HepG2 (cell line): Measurements from ENCODE around the gene ZNF627. TPM values are rescaled to one million over a fixed set of nuclear protein-coding genes. Genes with fewer than 3 reads are reported as not detected.

Source experiments
- ATAC-seq: fragments of 200-7000 bp; cut with Tn5 transposase; 3 replicates; pipeline ENCODE4 v1.9.1; 2020; ENCODE audit warnings: mild to moderate bottlenecking, moderate library complexity
- BruUV-seq: library from RNA; stranded (reverse); fragments of 400-500 nt; replicated peaks from 2 replicates; lab custom pipeline; 2021; lab: Mats Ljungman, UMichigan
- CTCF ChIA-PET: fragments of 300-600 bp; formaldehyde crosslinking; extraction: SDS; loops from one replicate; lab custom pipeline; 2021; ENCODE audit warnings: low total read pairs, inconsistent platforms, low intra/inter-chr PET ratio; lab: Yijun Ruan, JAX
- POLR2A ChIA-PET: fragments of 350-600 bp; sonication (Branson Sonifier 250); formaldehyde crosslinking; loops from one replicate; lab custom pipeline; 2020; ENCODE audit warnings: antibody characterized with exemption, inconsistent platforms; lab: Yijun Ruan, JAX
- DNase-seq: peaks from one replicate; pipeline ENCODE4 v3.0.0-alpha.2; 2015; ENCODE audit warnings: low spot score
- FAIRE-seq: peaks from 3 replicates; lab custom pipeline; 2011; peaks lifted over from hg19 to GRCh38; lab: Jason Lieb, UNC
- H2AFZ ChIP-seq: one replicate; pipeline ENCODE4 v1.6.1; 2011; ENCODE audit warnings: low read length, inconsistent platforms
- H3K27ac ChIP-seq: fragments of 300-600 bp; 3 replicates; pipeline ENCODE4 v1.8.0; 2011; ENCODE audit warnings: mixed run types, mild to moderate bottlenecking, mixed read lengths, low read length, inconsistent platforms; ENCODE audit not compliant: insufficient read depth; ENCODE audit errors: extremely low read length
- H3K27me3 ChIP-seq, 2 experiments: fragments of 200-600 bp in 1 of 2; 2 replicates in 1 of 2; 3 replicates in 1 of 2; pipeline versions ENCODE4 v1.6.0 to v1.8.0; 2011; ENCODE audit warnings: low read length in 2 of 2, mild to moderate bottlenecking in 2 of 2, moderate library complexity in 2 of 2, inconsistent platforms in 1 of 2; ENCODE audit not compliant: insufficient read depth in 2 of 2, control insufficient read depth in 1 of 2
- H3K36me3 ChIP-seq, 2 experiments: fragments of 200-600 bp in 1 of 2; replicated peaks in 1 of 2; 2 replicates in 1 of 2; 3 replicates in 1 of 2; pipeline versions ENCODE4 v1.5.1 to v1.8.0; 2011; ENCODE audit warnings: low read length in 2 of 2, inconsistent platforms in 1 of 2; ENCODE audit not compliant: insufficient read depth in 2 of 2, control insufficient read depth in 1 of 2
- H3K4me1 ChIP-seq: 2 replicates; pipeline ENCODE4 v1.5.1; 2012; ENCODE audit warnings: low read length, inconsistent platforms; ENCODE audit not compliant: insufficient read depth
- H3K4me2 ChIP-seq: 2 replicates; pipeline ENCODE4 v1.6.0; 2011; ENCODE audit warnings: low read depth, low read length, inconsistent platforms
- H3K4me3 ChIP-seq, 3 experiments: fragments of 200-600 bp in 1 of 3; sonication (generic), shearing (Covaris generic) in 1 of 3; replicated peaks in 1 of 3; 2 replicates each; pipeline ENCODE4 v1.5.1; 2011 to 2016; ENCODE audit warnings: low read length in 3 of 3, inconsistent platforms in 2 of 3, low read depth in 2 of 3, mild to moderate bottlenecking in 2 of 3, control low read depth in 1 of 3, mixed read lengths in 1 of 3; ENCODE audit not compliant: insufficient read depth in 1 of 3
- H3K79me2 ChIP-seq: one replicate; pipeline ENCODE4 v1.6.1; 2011; ENCODE audit warnings: low read length, inconsistent platforms; ENCODE audit not compliant: insufficient read depth
- H3K9ac ChIP-seq: 2 replicates; pipeline ENCODE4 v1.6.0; 2011; ENCODE audit warnings: mild to moderate bottlenecking, low read depth, low read length, inconsistent platforms; ENCODE audit not compliant: insufficient read depth
- H3K9me3 ChIP-seq: 2 replicates; pipeline ENCODE4 v1.5.1; 2012; ENCODE audit warnings: mild to moderate bottlenecking, low read length
- H4K20me1 ChIP-seq: 2 replicates; pipeline ENCODE4 v1.6.0; 2011; ENCODE audit warnings: inconsistent platforms, mild to moderate bottlenecking, low read length, moderate library complexity; ENCODE audit not compliant: insufficient read depth
- BHLHE40 ChIP-seq: IDR thresholded peaks from 2 replicates; pipeline ENCODE4 v1.6.1; 2011; ENCODE audit warnings: low read length, improper control_type of control experiment
- CREM ChIP-seq, 2 experiments: sonication (generic) in 1 of 2; formaldehyde crosslinking in 1 of 2; IDR thresholded peaks; 2 replicates each; pipeline versions ENCODE4 v1.4.0 to v1.6.1; 2016 to 2020; ENCODE audit warnings: antibody characterized with exemption in 1 of 2, mild to moderate bottlenecking in 1 of 2, missing genetic modification reagents in 1 of 2
- HNRNPL ChIP-seq: fragments of 200-400 bp; formaldehyde crosslinking; IDR thresholded peaks from 2 replicates; pipeline ENCODE4 v1.6.1; 2017; ENCODE audit warnings: mild to moderate bottlenecking, low read depth, low read length
- HOXA7 ChIP-seq: sonication (generic); formaldehyde crosslinking; IDR thresholded peaks from 2 replicates; pipeline ENCODE4 v1.8.1; 2022; ENCODE audit warnings: mild to moderate bottlenecking, missing genetic modification reagents, moderate library complexity
- MED13 ChIP-seq: sonication (generic); formaldehyde crosslinking; IDR thresholded peaks from 2 replicates; pipeline ENCODE4 v1.5.0; 2020; ENCODE audit warnings: missing genetic modification reagents
- MYC ChIP-seq: sonication (generic); formaldehyde crosslinking; IDR thresholded peaks from 2 replicates; pipeline ENCODE4 v1.9.0; 2021; ENCODE audit warnings: missing genetic modification reagents, borderline replicate concordance
- ZFAT ChIP-seq: sonication (generic); formaldehyde crosslinking; conservative IDR thresholded peaks from 2 replicates; pipeline ENCODE4 v1.8.1; 2023; ENCODE audit warnings: missing genetic modification reagents, inconsistent platforms
- ZNF761 ChIP-seq: sonication (generic); formaldehyde crosslinking; conservative IDR thresholded peaks from 2 replicates; pipeline ENCODE4 v1.4.0; 2020; ENCODE audit warnings: mild to moderate bottlenecking, missing genetic modification reagents
- ZSCAN31 ChIP-seq: sonication (generic); formaldehyde crosslinking; IDR thresholded peaks from 2 replicates; pipeline ENCODE4 v1.5.0; 2020; ENCODE audit warnings: low read depth, mild to moderate bottlenecking, missing genetic modification reagents
- WGBS: methylation state at CpG from one replicate; pipeline ENCODE4 v1.1.6; 2017; ENCODE audit warnings: low lambda C conversion rate; 5-methylcytosine and 5-hydroxymethylcytosine counted together
- in situ Hi-C: cut with HindIII; loops from 2 replicates; pipeline ENCODE4 v1.10.0; 2017; ENCODE audit warnings: low pct_unique_long_range_greater_than_20kb; ENCODE audit not compliant: extremely low pct_ligation_motif_present
- intact Hi-C: fragments of 100-400 bp; cut with micrococcal nuclease; formaldehyde crosslinking; loops from one replicate; pipeline ENCODE4 v1.10.0; 2022; ENCODE audit not compliant: unreplicated experiment
- polyA plus RNA-seq, 8 experiments: library from polyadenylated mRNA; depleted of rRNA in 3 of 8; stranded (reverse) in 7 of 8; unstranded in 1 of 8; fragments of >200 nt; fragmentation: Illumina TruSeq in 4 of 8; extraction: Trizol in 4 of 8; gene quantifications; 2 replicates each; pipeline versions ENCODE4 v1.2.1 to v1.2.3, GENCODE V29; 2011 to 2016; ENCODE audit warnings: low read depth in 4 of 8, missing spikeins in 1 of 8, mixed read lengths in 1 of 8; ENCODE audit not compliant: insufficient read depth in 1 of 8
- total RNA-seq, 5 experiments: library from RNA; depleted of rRNA; stranded (reverse); fragments of >200 nt; fragmentation: Illumina TruSeq; extraction: Trizol; gene quantifications; 2 replicates each; pipeline ENCODE4 v1.2.3, GENCODE V29; 2016; ENCODE audit warnings: low read depth in 1 of 5
- TF ChIP-seq, protein P1 (sequence below): sonication (generic); formaldehyde crosslinking; conservative IDR thresholded peaks from 2 replicates; pipeline ENCODE4 v1.8.0; 2022; ENCODE audit warnings: mild to moderate bottlenecking, moderate library complexity, missing genetic modification reagents
- TF ChIP-seq, protein P2 (sequence below): sonication (generic); formaldehyde crosslinking; IDR thresholded peaks from 2 replicates; pipeline ENCODE4 v1.4.0; 2020; ENCODE audit warnings: missing genetic modification reagents, borderline replicate concordance
- TF ChIP-seq, protein P3 (sequence below): sonication (generic); formaldehyde crosslinking; IDR thresholded peaks from 2 replicates; pipeline ENCODE4 v1.4.0; 2020; ENCODE audit warnings: mild to moderate bottlenecking, low read depth, missing genetic modification reagents
- TF ChIP-seq, protein P4 (sequence below): IDR thresholded peaks from 2 replicates; pipeline ENCODE4 v1.6.1; 2016; ENCODE audit warnings: low read depth, missing genetic modification reagents, missing compliant biosample characterization
- TF ChIP-seq, protein P5 (sequence below): sonication (generic); formaldehyde crosslinking; IDR thresholded peaks from 2 replicates; pipeline ENCODE4 v1.4.0; 2020; ENCODE audit warnings: mild to moderate bottlenecking, missing genetic modification reagents
- TF ChIP-seq, protein P6 (sequence below): sonication (generic); formaldehyde crosslinking; IDR thresholded peaks from 2 replicates; pipeline ENCODE4 v1.8.1; 2023; ENCODE audit warnings: mild to moderate bottlenecking, missing genetic modification reagents, borderline replicate concordance

The ZNF627 gene
- total and polyA plus RNA-seq, 2 of the 13 experiments (the other 11 are each of a cell fraction or from before 2014, with no cell fraction given), result 4.2 to 12.7 TPM

DNA sequence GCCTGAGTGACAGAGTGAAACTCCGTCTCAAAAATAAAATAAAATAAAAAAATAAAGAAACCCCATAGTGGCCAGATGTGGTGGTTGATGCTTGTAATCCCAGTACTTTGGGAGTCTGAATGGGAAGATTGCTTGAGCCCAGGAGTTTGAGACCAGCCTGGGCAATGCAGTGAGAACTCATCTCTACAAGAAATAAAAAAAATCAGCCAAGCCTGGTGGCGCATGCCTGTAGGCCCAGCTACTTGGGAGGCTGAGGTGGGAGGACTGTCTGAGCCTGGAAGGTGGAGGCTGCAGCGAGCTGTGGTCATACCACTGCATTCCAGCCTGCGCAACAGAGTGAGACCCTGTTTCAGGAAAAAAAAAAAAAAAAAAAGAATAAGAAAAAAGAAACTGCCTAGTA is 53.8 kb downstream of the ZNF627 start:
- WGBS, result 97% methylated on average over 4 of the region's 4 CpGs
- TF ChIP-seq ZNF761 (no peak), ZSCAN31 (CRISPR knock-in tag) (no peak), MED13 (CRISPR knock-in tag) (no peak), MYC (CRISPR knock-in tag) (no peak), CREM (IDR thresholded peaks at IDR 0.05) (no peak), CREM (CRISPR knock-in tag; IDR thresholded peaks at IDR 0.05) (no peak), ZFAT (CRISPR knock-in tag) (no peak), BHLHE40 (no peak), HOXA7 (CRISPR knock-in tag) (no peak), HNRNPL (no peak)
- TF ChIP-seq, protein P1, sequence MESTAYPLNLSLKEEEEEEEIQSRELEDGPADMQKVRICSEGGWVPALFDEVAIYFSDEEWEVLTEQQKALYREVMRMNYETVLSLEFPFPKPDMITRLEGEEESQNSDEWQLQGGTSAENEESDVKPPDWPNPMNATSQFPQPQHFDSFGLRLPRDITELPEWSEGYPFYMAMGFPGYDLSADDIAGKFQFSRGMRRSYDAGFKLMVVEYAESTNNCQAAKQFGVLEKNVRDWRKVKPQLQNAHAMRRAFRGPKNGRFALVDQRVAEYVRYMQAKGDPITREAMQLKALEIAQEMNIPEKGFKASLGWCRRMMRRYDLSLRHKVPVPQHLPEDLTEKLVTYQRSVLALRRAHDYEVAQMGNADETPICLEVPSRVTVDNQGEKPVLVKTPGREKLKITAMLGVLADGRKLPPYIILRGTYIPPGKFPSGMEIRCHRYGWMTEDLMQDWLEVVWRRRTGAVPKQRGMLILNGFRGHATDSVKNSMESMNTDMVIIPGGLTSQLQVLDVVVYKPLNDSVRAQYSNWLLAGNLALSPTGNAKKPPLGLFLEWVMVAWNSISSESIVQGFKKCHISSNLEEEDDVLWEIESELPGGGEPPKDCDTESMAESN (CRISPR knock-in tag), result no peak
- TF ChIP-seq, protein P2, sequence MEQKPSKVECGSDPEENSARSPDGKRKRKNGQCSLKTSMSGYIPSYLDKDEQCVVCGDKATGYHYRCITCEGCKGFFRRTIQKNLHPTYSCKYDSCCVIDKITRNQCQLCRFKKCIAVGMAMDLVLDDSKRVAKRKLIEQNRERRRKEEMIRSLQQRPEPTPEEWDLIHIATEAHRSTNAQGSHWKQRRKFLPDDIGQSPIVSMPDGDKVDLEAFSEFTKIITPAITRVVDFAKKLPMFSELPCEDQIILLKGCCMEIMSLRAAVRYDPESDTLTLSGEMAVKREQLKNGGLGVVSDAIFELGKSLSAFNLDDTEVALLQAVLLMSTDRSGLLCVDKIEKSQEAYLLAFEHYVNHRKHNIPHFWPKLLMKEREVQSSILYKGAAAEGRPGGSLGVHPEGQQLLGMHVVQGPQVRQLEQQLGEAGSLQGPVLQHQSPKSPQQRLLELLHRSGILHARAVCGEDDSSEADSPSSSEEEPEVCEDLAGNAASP (CRISPR knock-in tag), result no peak
- TF ChIP-seq, protein P3, sequence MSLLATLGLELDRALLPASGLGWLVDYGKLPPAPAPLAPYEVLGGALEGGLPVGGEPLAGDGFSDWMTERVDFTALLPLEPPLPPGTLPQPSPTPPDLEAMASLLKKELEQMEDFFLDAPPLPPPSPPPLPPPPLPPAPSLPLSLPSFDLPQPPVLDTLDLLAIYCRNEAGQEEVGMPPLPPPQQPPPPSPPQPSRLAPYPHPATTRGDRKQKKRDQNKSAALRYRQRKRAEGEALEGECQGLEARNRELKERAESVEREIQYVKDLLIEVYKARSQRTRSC, result no peak
- TF ChIP-seq, protein P4, sequence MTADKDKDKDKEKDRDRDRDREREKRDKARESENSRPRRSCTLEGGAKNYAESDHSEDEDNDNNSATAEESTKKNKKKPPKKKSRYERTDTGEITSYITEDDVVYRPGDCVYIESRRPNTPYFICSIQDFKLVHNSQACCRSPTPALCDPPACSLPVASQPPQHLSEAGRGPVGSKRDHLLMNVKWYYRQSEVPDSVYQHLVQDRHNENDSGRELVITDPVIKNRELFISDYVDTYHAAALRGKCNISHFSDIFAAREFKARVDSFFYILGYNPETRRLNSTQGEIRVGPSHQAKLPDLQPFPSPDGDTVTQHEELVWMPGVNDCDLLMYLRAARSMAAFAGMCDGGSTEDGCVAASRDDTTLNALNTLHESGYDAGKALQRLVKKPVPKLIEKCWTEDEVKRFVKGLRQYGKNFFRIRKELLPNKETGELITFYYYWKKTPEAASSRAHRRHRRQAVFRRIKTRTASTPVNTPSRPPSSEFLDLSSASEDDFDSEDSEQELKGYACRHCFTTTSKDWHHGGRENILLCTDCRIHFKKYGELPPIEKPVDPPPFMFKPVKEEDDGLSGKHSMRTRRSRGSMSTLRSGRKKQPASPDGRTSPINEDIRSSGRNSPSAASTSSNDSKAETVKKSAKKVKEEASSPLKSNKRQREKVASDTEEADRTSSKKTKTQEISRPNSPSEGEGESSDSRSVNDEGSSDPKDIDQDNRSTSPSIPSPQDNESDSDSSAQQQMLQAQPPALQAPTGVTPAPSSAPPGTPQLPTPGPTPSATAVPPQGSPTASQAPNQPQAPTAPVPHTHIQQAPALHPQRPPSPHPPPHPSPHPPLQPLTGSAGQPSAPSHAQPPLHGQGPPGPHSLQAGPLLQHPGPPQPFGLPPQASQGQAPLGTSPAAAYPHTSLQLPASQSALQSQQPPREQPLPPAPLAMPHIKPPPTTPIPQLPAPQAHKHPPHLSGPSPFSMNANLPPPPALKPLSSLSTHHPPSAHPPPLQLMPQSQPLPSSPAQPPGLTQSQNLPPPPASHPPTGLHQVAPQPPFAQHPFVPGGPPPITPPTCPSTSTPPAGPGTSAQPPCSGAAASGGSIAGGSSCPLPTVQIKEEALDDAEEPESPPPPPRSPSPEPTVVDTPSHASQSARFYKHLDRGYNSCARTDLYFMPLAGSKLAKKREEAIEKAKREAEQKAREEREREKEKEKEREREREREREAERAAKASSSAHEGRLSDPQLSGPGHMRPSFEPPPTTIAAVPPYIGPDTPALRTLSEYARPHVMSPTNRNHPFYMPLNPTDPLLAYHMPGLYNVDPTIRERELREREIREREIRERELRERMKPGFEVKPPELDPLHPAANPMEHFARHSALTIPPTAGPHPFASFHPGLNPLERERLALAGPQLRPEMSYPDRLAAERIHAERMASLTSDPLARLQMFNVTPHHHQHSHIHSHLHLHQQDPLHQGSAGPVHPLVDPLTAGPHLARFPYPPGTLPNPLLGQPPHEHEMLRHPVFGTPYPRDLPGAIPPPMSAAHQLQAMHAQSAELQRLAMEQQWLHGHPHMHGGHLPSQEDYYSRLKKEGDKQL (CRISPR knock-in tag), result no peak
- TF ChIP-seq, protein P5, sequence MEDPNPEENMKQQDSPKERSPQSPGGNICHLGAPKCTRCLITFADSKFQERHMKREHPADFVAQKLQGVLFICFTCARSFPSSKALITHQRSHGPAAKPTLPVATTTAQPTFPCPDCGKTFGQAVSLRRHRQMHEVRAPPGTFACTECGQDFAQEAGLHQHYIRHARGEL, result no peak
- TF ChIP-seq, protein P6, sequence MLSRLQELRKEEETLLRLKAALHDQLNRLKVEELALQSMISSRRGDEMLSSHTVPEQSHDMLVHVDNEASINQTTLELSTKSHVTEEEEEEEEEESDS (CRISPR knock-in tag), result no peak

More for the DNA sequence above, 53.8 kb downstream of the ZNF627 start:
- no peak overlapping the region for H3K4me2 ChIP-seq
- ATAC-seq (no peak), DNase-seq (no peak), FAIRE-seq (no peak)
- H3K27ac ChIP-seq, result no peak overlapping the region
- no peak overlapping the region for H3K4me3 ChIP-seq
- in situ Hi-C loops, result no loop called here
- BruUV-seq, result no TSS peak
- no peaks in the 10 kb centered on the region for H3K79me2 ChIP-seq
- CTCF ChIA-PET, result no interaction called here
- no peaks in the 10 kb centered on the region for H4K20me1 ChIP-seq
- no peak overlapping the region for H3K9ac ChIP-seq
- POLR2A ChIA-PET, result no interaction called here
- no peaks in the 10 kb centered on the region for H3K9me3 ChIP-seq
- no peaks in the 10 kb centered on the region for H3K27me3 ChIP-seq
- H3K36me3 ChIP-seq, result peaks cover 2 to 11% of the 10 kb centered on the region in 2 experiments; a peak in 2 of 5 replicates
- intact Hi-C loops, result no loop called here
- no peaks in the 10 kb centered on the region for H3K4me1 ChIP-seq
- H2AFZ ChIP-seq, result no peak overlapping the region
